Tracheal epithelial cell (primary cell): Measurements from ENCODE around the gene EPHB3. TPM values are rescaled to one million over a fixed set of nuclear protein-coding genes. Genes with fewer than 3 reads are reported as not detected.

ENCODE experiments used
- total RNA-seq: library from RNA; depleted of rRNA; stranded (reverse); fragments of >200 nt; gene quantifications from 2 replicates; pipeline ENCODE4 v1.2.1, GENCODE V29; 2014

Gene EPHB3
- 16.6 and 26.3 TPM in 2 replicates for total RNA-seq

GRCh38 chr3:184561061-184561912 lies at the start of gene EPHB3:
TSS of gene EPHB3 (plus strand) at chr3:184561785. CDS start at chr3:184562236, 451 bp downstream.

Other genes with a start within 250 kb of the EPHB3 start
- 211 and 259 TPM in 2 replicates for gene EIF4G1, start 247.2 kb upstream of the EPHB3 start, total RNA-seq
- 24.3 and 27.5 TPM in 2 replicates for gene FAM131A, start 224.2 kb upstream of the EPHB3 start, total RNA-seq
- 2.6 and 3.1 TPM in 2 replicates for gene CLCN2, start 200.2 kb upstream of the EPHB3 start, total RNA-seq
- gene POLR2H, start 200.1 kb upstream of the EPHB3 start, total RNA-seq: 68.6 and 117 TPM in 2 replicates
- not detected in 2 replicates for gene THPO, start 183.6 kb upstream of the EPHB3 start, total RNA-seq
- 0.48 TPM in 1 of 2 replicates, not detected in the other for gene CHRD, start 181.7 kb upstream of the EPHB3 start, total RNA-seq
- gene MAGEF1, start 150.3 kb downstream of the EPHB3 start, total RNA-seq: 17.6 and 21.5 TPM in 2 replicates